Activated CD4-positive, alpha-beta T cell treated with anti-CD3 and anti-CD28 coated beads, Interleukin-2, amount 50 U/mL, for 16 hours (primary cell): Measurements from ENCODE around the gene CAPNS1.

ENCODE experiments used
- DNase-seq: peaks from one replicate; pipeline ENCODE4 v3.0.0-alpha.2; 2020

The CAPNS1 gene

GRCh38 chr19:36139473-36140303, at the start of gene CAPNS1:
Gene CAPNS1, plus strand, starts transcription at chr19:36140066. Its CDS starts 946 bp downstream, at chr19:36141012.
- DNase-seq = peak; percentile 96

DNA sequence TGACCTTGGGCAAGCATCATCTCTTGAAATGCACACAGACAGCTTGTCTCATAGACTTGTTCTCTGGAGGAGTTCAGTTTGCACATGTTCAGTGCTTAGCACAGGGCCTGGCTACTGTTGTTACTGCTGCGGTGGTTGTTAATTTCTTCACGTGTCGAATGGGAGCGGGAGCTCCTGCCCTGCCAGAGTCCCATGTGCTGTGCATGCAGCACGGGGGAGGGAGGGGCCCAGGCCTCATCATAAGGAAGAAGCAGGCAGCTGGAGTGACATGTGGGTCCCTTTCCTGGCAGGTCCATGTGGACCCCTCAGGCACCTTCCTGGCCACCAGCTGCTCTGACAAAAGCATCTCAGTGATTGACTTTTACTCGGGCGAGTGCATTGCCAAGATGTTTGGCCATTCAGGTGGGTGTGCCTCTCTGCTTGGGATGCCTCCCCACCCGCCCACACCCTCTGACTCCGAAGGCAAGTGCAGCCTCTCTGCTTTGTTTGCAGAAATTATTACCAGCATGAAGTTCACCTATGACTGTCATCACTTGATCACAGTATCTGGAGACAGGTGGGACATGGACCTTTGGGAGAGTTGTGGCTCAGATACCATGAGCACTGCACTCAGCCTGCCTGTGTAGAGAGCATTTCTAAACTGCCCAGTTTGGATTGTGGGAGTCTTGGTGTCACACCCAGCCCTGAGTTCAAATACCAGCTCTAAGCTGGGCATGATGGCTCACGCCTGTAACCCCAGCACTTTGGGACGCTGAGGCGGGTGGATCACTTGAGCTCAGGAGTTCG, 48.8 kb upstream of the CAPNS1 start:
- no peak for DNase-seq

DNA sequence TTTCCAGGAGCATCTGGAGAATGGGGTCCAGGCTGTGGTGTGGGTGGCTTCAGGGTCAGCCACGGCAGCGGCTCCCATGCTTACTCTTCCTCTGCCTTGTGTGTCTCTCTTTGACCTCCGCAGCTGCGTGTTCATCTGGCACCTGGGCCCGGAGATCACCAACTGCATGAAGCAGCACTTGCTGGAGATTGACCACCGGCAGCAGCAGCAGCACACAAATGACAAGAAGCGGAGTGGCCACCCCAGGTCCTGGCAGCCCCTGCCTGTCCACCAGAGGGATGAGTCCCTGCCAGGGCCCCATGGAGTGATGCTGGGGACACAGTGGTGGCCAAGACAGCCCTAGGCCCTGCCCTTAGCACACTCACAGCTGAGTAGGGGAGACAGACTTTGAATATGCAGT, 47.3 kb upstream of the CAPNS1 start:
- DNase-seq = no peak

DNA sequence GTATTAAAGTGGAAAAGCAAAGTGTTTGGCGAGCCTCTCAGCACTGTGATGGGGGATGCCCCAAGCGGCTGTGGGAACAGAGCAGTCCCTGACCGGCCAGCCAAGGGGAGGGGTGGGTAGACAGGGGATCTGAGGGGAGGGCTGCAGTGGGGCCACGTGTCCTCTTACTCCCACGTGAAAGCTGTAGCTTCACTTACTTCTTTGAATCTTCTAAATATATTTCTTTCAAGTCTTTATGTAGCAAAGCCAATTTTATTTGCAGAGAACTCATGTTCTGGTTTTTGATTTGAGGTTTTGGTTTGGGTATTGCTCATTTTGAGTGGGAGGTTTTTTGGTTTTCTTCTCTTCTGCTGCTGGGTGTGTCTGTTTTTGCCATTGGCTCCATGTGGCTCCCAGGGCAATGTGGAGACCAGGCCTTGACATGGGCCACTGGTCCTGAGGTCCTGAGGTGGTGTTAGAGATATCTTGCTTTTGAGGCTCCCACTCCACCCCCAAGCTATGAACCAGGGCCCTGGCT, 46.7 kb upstream of the CAPNS1 start:
- DNase-seq = peak; percentile 45

DNA sequence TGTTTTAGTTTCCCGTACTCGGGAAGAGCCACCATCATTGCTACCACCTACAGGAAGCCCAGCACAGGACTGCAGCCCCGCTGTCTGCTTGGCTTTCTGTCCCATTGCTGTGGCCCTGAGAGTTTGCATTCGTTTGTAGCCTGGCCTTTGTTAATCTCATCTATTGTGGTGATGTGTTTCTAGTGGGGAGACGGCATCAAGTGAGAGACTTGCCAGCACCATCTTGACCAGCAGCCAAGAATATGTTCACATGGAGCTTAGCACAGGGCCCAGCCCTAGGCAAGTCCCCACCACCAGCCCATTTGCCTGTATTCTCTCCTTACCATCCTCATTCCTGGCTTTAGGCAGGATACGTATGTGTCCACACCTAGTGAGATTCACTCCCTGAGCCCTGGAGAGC, 46.2 kb upstream of the CAPNS1 start:
- no peak for DNase-seq

- DNase-seq = no peak
Observed at GRCh38 chr19:36097036-36097435, 42.8 kb upstream of the CAPNS1 start.

- no peak for DNase-seq
Observed at GRCh38 chr19:36099166-36099785, 40.6 kb upstream of the CAPNS1 start.

GRCh38 chr19:36100476-36100875, 39.4 kb upstream of the CAPNS1 start:
- no peak for DNase-seq

- no peak for DNase-seq
Observed at GRCh38 chr19:36101550-36102327, 38.1 kb upstream of the CAPNS1 start.

GRCh38 chr19:36103040-36103626, 36.7 kb upstream of the CAPNS1 start:
- DNase-seq = no peak

DNA sequence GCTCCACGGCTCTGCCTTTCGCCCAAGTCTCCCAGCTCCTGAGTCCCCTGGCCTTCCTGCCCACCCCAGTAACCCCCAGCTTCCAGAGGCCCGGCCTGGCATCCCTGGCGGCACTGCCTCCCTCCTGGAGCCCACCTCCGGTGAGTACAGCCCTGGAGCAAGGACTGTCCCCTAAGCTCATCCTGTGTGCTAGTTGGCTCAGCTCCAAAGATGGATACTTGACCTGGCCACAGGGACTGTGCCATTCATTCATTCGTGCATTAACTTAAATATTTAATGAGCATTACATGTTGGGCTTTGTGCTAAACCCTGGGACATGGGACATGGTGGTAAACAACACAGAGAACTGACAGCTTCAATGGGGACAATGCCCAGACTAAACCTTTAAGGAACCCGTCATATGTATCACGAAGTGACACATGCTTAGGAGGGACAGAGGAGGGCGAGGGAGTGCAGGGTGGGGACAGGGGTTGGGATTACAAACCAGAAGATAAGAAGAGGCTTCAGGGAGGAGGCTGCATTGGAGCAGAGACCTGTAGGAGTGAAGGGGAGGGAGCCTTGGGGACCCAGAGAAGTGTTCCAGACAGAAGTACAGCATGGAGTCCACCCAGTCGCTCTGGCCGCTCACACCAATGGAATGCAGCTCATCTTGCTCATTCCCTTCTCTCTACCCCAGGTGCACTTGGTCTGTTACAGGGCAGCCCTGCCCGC, 35.9 kb upstream of the CAPNS1 start:
- DNase-seq = no peak

- no peak for DNase-seq
Observed at GRCh38 chr19:36106441-36106840, 33.4 kb upstream of the CAPNS1 start.

GRCh38 chr19:36106991-36107390, 32.9 kb upstream of the CAPNS1 start:
- no peak for DNase-seq

DNA sequence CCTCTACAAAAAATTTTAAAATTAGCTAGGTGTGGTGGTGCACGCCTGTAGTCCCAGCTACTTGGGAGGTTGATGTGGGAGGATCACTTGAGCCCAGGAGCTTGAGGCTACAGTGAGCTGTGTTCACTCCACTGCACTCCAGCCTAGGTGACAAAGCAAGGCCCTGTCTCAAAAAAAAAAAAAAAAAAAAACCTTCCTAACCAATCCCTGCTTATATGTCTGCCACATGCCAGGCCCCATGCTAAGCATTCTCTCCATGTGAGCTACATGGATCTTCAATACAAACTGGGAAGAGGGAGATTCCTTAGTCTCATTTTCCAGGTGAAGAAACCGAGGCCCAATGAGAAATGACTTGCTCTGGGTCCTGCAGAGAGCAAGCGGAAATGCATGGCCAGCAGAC, 31.2 kb upstream of the CAPNS1 start:
- no peak for DNase-seq

DNA sequence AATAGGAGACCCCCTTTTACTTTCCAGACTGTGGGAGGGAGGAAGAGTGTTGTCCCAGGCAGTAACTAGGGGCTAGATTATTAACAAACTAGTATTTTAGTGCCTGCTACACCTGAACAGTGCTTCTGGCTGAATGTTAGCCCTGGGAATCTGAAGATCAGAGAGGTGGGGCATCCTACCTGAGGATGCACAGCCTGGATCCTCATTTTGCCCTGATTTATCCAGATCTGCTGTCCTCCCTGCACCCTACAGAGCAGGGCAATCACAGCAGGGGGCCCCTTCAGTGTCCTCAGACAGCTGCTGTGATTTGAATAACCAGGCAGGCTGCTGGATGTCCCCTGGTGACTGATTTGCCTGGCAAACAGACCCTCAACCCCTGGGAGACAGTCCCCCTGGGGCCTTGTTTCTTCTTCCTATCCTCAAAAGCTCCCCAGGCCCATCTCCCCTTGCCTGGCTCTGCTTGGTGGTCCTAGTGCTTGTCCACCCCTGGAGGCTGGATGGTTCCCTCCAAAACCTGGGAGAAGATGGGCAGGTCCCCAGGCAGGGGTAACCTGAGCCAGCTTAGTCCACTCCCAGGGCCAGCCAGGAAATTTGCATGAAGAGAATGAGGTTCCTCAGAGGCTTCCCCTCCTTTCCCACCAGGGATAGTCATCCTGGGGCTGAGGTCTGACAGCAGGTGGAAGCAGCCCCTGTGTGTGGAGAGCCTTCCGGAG, 29.2 kb upstream of the CAPNS1 start, which contains the start of gene OVOL3:
Gene OVOL3 (plus strand): TSS at position 657 of the 713 bp plus-strand sequence. CDS start 60 bp downstream, outside the sequence.
- DNase-seq = no peak

GRCh38 chr19:36111200-36111539, 28.7 kb upstream of the CAPNS1 start:
- DNase-seq = no peak

GRCh38 chr19:36112678-36113077, 27.2 kb upstream of the CAPNS1 start:
- DNase-seq = no peak

DNA sequence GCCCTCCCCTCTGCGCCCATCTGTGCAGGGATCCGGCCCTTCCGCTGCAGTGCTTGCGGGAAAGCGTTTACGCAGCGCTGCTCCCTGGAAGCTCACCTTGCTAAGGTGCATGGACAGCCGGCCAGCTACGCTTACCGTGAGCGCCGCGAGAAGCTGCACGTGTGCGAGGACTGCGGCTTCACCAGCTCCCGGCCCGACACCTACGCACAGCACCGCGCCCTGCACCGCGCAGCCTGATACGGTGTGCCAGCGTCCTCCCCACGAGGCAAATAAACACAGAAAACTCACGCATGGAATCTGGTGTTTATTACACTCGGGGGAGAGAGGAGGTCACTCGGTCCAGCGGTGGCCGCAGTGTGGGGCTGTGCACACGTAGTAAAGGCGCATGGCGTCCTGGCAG, 26.4 kb upstream of the CAPNS1 start:
- no peak for DNase-seq

- DNase-seq = peak; percentile 22
Observed at GRCh38 chr19:36113894-36114720, 25.8 kb upstream of the CAPNS1 start.
